ENCODE measurements around the gene GFI1B. TPM values are rescaled to one million over a fixed set of nuclear protein-coding genes. Genes with fewer than 3 reads are reported as not detected.
A peak's percentile ranks its signal among the peaks of the same experiment; 100 is the strongest.
"Not testable (repeated sequence)": the region's sequence is repeated elsewhere in the genome, so short reads cannot be mapped to it uniquely, and the experiment has no call there.

GFI1B gene
- total RNA-seq, 4 donors from 2014 or later = not detected

DNA sequence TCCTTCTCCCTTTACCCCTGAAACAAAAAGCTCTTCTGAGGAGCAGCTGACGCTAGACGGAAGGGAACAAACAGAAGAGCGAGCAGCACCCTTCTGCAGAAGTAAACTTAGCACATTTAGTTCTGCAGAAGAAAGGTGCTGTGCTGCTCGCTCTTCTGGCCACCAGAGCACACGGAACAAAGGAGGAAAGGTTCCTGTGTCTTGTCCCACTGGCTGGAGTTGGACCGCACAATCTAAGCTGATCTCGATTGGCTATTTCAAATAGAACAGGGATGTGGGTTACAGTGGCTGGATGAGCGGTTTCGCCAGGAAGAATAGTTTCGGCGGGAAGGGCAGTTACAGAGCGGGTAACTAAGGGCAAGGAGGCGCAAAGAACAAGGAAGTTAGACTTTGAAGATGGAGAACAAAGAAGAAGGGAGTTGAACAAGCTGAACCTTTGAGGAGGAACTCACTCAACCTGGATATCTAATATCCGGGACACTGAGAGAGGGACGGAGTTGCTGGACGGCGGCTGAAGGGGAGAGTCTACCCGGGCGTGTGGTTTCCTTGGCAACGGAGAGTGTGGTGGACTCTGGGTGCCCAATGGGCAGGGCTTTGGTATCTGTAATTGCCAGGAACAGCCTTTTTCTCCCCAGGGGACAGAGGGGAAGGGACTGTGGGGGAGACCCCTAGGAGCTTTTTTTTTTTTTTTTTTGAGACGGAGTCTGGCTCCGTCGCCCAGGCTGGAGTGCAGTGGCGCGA lies 59.5 kb downstream of the GFI1B start:
- no peak for ATAC-seq
- Histone ChIP-seq H3K27ac (no peak overlapping the region), H3K4me3 (no peak overlapping the region), H3K9me3 (no peaks in the 10 kb centered on the region), H3K27me3 (no peaks in the 10 kb centered on the region), H3K4me1 (peaks cover 0 to 21% (median 0%) of the 10 kb centered on the region in 3 donors), H3K36me3 (peaks cover 0 to 36% of the 10 kb centered on the region in 2 donors)
- TF ChIP-seq, protein P1, sequence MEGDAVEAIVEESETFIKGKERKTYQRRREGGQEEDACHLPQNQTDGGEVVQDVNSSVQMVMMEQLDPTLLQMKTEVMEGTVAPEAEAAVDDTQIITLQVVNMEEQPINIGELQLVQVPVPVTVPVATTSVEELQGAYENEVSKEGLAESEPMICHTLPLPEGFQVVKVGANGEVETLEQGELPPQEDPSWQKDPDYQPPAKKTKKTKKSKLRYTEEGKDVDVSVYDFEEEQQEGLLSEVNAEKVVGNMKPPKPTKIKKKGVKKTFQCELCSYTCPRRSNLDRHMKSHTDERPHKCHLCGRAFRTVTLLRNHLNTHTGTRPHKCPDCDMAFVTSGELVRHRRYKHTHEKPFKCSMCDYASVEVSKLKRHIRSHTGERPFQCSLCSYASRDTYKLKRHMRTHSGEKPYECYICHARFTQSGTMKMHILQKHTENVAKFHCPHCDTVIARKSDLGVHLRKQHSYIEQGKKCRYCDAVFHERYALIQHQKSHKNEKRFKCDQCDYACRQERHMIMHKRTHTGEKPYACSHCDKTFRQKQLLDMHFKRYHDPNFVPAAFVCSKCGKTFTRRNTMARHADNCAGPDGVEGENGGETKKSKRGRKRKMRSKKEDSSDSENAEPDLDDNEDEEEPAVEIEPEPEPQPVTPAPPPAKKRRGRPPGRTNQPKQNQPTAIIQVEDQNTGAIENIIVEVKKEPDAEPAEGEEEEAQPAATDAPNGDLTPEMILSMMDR (IDR thresholded peaks at IDR 0.05) = no peak
- no peak for TF ChIP-seq POLR2A (IDR thresholded peaks at IDR 0.05)
- no peak for TF ChIP-seq EP300 (IDR thresholded peaks at IDR 0.05)
- no peak for TF ChIP-seq POLR2AphosphoS5 (IDR thresholded peaks at IDR 0.05)
- 85 to 94% methylated on average over 19 to 21 of the region's 25 CpGs for WGBS, 2 donors (ENCODE audit: low coverage in 1 of 2)

DNA sequence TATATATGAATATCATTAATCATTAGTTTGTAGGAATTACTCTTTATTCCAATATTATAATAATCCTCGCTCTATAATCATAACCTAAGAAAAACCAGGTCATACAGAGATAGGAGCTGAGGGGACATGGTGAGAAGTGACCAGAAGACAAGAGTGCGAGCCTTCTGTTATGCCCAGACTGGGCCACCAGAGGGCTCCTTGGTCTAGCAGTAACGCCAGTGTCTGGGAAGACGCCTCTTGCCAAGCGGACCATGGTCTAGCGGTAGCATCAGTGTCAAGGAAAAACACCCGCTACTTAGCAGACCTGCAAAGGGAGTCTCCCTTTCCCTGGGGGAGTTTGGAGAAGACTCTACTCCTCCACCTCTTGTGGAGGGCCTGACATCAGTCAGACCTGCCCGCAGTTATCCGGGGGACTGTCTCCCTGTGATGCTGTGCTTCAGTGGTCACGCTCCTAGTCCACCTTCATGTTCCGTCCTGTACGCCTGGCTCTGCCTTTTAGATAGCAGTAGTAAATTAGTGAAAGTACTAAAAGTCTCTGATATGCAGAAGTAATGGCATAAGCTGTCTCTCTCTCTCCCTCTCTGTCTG lies 62.5 kb downstream of the GFI1B start:
- not testable (repeated sequence) for H3K27ac ChIP-seq, ATAC-seq, H3K9me3 ChIP-seq, H3K4me1 ChIP-seq, H3K27me3 ChIP-seq, H3K4me3 ChIP-seq
- 68 to 74% methylated on average over 5 to 7 of the region's 12 CpGs for WGBS, 2 donors (ENCODE audit: low coverage in 1 of 2)
- TF ChIP-seq, protein P1 (IDR thresholded peaks at IDR 0.05) = peak in 3 of 4 experiments; percentile 40 to 53 (median 44)
- peaks cover 0 to 60% of the 10 kb centered on the region in 2 donors for H3K36me3 ChIP-seq

Small RNA genes within 50 kb of the gene (small RNA-seq; reads per million reads assigned to genes)
- gene AL593851.1 (0 reads per million in 4 donors), gene MIR548AW (1.9 to 8.0 (median 3.2) reads per million in 4 donors), gene RNU7-21P (0 reads per million in 4 donors)

Other genes with a start within 250 kb of the GFI1B start
- under 1 TPM; 0.31 to 0.81 (median 0.63) TPM for gene AK8, start 100.4 kb upstream of the GFI1B start, total RNA-seq
- 1 to 10 TPM; 2.6 to 8.2 (median 3.9) TPM for gene SPACA9, start 99.8 kb upstream of the GFI1B start, total RNA-seq
- 10 to 100 TPM; 24.3 to 44.2 (median 36.9) TPM for gene TSC1, start 34.1 kb upstream of the GFI1B start, total RNA-seq
- 10 to 100 TPM; 43.5 to 51.5 (median 48.9) TPM for gene GTF3C5, start 52.3 kb downstream of the GFI1B start, total RNA-seq
- under 1 TPM in 3 of 4 donors, not detected in 1; 0.35 to 0.81 (median 0.62) TPM for gene CEL, start 83.3 kb downstream of the GFI1B start, total RNA-seq
- gene RALGDS, start 142.5 kb downstream of the GFI1B start, total RNA-seq = 10 to 100 TPM; 44.8 to 53.0 (median 49.8) TPM
- 10 to 100 TPM; 11.3 to 18.0 (median 15.6) TPM for gene GBGT1, start 185.2 kb downstream of the GFI1B start, total RNA-seq
- gene OBP2B, start 230.6 kb downstream of the GFI1B start, total RNA-seq = not detected